ENCODE measurements around the gene PKP4. TPM values are rescaled to one million over a fixed set of nuclear protein-coding genes. Genes with fewer than 3 reads are reported as not detected.
A peak's percentile ranks its signal among the peaks of the same experiment; 100 is the strongest.

The PKP4 gene
- total RNA-seq, 1 experiment from 2014 or later: 7.9 TPM

- DNase-seq (ENCODE audit: low read depth): no peak
- in situ Hi-C loops (cut with HindIII; ENCODE audit: low pct_unique_long_range_greater_than_20kb, low sequenced_read_pairs): no loop called here
These were observed 272.7 kb downstream of the PKP4 start for GRCh38 chr2:158729451-158729850.

GRCh38 chr2:158729873-158730620 lies 273.3 kb downstream of the PKP4 start:
- peak; percentile 84 for DNase-seq (ENCODE audit: low read depth)
- in situ Hi-C loops (cut with HindIII; ENCODE audit: low pct_unique_long_range_greater_than_20kb, low sequenced_read_pairs): no loop called here

- DNase-seq (ENCODE audit: low read depth): peak; percentile 18
- in situ Hi-C loops (cut with HindIII; ENCODE audit: low pct_unique_long_range_greater_than_20kb, low sequenced_read_pairs): no loop called here
These were observed 273.9 kb downstream of the PKP4 start for GRCh38 chr2:158730621-158731140.

GRCh38 chr2:158731386-158731785 lies 274.6 kb downstream of the PKP4 start:
- in situ Hi-C loops (cut with HindIII; ENCODE audit: low pct_unique_long_range_greater_than_20kb, low sequenced_read_pairs): no loop called here
- DNase-seq (ENCODE audit: low read depth): no peak

Other genes starting within 250 kb of the PKP4 start
- 0.41 and 7.2 TPM in 2 replicates for gene CCDC148, start 199 bp upstream of the PKP4 start, total RNA-seq (2014; rRNA removed; shearing (Covaris generic); ENCODE audit: low replicate concordance)